Umbilical cord (tissue), 2 donors: Measurements from ENCODE around the gene CENPP. TPM values are rescaled to one million over a fixed set of nuclear protein-coding genes. Genes with fewer than 3 reads are reported as not detected.
A peak's percentile ranks its signal among the peaks of the same experiment; 100 is the strongest.

Experiments used
- DNase-seq: peaks from one replicate; pipeline ENCODE4 v3.0.0-alpha.2; 2015; ENCODE audit warnings: low spot score
- total RNA-seq: library from RNA; depleted of rRNA; stranded (reverse); fragments of >200 nt; gene quantifications from one replicate; pipeline ENCODE4 v1.2.3, GENCODE V29; 2014; ENCODE audit warnings: low replicate concordance; ENCODE audit not compliant: insufficient read depth

CENPP gene
- total RNA-seq, 1 donor from 2014 or later = 8.9 TPM

GRCh38 chr9:92423612-92424011, 97.9 kb downstream of the CENPP start:
- DNase-seq = no peak

DNA sequence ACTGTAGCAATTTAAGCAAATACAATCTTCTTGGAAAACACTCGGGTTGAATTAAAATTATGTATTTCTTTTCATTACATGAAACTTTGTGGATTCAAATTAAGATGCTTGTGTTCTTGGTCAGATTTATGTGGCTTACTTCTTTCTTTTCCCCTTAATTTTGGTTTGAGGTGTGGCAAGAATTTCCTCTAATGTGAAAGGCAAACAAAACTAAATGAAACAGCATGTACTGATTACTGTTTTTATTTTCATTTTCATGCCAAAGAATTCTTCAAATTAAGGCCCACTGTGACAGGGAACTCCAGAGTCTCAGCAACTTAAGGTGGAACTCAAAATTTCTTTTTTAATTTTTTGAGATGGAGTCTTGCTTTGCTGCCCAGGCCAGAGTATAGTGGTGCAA, 98.6 kb downstream of the CENPP start, which contains the start of gene OMD:
OMD (minus strand) TSS at position 132 of the 400 bp plus-strand sequence. CDS start 6,913 bp downstream, outside the sequence.
- no peak for DNase-seq

GRCh38 chr9:92425474-92425873, 99.7 kb downstream of the CENPP start:
- peak; percentile 90 for DNase-seq

DNA sequence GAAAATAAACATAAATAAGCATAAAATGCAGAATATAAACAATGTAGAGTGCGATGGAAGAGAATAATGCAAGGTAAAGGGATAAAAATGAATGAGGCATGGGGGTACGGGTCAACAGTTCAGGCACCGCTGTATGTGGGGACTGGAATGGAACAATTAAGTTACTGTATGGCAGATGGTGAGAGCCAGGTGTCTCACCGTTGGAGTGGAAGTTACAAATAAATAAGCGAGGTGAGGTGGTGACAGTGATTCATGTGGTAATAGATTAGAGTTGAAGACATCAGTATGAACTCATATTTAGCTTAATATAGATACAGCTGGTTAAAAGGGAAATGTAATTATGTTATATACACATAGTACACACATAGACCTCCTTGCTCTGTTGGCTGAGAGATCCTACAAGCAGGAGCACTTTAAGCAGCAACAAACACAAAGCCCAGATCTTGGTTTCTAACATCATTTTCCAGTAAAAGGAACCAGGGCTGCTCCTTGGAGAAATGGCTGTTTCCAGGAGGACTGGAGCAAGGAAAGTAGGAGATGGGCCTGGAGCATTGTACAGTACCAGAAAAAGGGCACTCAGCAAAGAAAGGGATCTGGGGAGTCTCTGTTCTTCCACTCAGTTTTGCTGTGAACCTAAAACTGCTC, 100.9 kb downstream of the CENPP start:
- DNase-seq = no peak

DNA sequence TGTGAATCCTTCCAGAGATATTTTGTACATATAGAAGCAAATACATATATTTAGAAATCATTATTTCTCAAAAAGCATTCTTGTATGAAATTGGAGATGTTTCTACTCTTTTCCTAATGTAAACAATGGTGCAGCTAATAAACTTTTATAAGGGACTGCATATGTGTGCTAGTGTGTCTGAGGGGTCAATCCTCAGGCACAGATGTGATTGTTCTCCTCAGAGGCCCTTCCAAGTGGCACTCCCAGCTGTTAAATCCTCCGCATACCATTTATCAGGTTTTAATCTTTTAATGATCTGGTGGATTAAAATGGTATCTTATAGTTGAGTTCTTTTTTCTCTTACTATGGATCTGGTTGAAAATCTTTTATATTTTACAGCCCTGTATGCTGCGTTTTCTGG, 104.1 kb downstream of the CENPP start:
- DNase-seq = no peak

DNA sequence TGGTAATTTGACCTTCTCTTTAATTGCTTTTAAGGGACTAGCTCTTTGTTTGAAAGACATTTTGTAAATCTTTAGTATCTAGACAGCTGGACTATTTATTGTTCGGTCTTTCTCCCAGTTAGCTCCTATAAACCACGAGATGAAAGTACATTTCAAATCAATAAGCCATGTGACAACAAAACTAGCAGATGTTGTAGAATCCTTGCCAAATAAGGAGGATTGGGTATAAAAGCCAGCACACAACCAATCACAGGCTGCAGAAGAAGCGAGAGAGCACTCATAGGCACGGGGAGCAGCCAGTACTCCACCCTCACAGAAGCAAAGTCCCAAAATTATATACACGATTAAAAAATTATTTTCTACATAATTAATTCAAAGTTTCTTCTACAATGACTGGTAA, 106.6 kb downstream of the CENPP start:
- no peak for DNase-seq

DNA sequence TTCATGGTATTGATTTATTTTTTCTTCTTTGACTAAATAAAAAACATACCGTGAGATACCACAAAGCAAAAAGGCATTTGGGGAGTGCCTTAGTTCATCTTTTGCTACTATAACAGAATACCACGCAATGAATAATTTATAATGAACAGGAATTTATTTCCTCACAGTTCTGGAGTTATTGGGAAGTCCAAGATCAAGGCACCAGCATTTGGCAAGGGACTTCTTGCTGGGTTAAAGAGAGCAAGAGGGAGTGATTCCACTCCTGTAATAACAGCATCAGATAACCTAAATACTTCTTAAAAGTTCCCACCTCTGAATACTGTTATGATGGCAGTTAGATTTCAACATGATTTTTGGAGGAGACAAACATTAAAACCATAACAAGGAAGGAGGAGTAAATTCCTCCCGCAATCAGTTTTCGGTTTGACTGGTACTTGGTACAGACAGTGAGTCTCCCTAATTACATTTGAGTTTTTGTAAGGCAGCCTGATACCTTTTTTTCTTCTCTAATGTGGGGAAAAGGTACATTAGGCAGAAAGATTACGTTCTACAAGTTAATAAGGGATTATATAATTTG, 107.3 kb downstream of the CENPP start:
- DNase-seq = no peak

DNA sequence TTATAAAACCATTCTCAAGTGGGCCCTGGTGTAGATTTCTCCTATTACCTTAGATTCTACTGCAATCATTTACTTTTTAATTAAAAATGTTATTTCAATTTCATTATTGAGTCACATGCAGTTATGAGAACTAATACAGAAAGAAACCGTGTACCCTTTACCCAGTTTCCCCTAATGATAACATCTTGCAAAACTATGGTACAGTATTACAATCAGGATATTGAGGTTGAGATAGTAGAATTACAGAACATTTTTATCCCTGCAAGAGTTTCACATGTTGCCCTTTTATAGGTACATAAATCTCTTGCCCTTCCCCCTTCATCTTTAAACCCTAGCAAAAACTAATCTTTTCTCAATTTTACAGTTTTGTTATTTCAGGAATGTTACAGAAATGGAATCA, 109.5 kb downstream of the CENPP start:
- DNase-seq = no peak

DNA sequence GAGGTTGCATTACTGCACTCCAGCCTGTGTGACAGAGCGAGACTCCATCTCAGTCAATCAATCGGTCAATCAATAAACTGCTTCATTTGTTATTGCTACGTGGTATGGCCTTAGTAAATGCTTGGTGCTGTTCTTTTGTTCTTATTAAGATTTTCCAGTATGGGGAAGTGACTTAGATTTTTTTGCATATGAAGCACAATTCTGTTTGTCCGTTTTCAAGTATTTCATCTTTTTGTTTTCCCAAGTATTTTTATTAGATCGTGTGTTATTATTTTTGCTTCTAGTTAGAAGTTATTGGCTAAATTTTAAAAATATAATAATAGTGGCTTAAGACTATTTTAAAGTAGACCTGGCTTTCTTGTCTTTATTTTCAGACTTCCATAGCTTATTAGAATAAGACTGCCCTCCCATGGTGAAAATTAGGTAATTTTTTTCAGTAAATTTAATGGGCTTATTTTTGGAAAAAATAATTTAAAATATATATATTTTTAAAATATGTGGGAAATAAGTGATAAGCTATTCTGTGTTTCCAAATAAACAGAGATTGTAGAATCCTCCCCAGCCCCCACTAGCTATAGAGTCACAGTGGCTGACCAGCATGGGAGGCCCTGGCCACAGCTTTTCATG, 113.3 kb downstream of the CENPP start:
- DNase-seq = peak; percentile 43

- no peak for DNase-seq
These were observed 114.4 kb downstream of the CENPP start for GRCh38 chr9:92439921-92440750.

DNA sequence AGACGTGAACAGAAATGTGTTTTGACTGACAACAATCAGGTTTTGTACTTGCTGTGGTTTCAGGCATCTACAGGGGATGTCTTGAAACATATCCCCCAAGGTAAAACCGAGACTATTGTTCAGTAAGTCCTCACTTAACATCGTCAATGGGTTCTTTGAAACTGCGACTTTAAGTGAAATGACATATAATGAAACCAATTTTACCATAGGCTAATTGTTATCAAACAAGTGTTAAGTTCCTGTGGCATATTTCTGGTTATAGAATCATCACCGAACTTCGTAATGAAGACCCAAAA, 114.9 kb downstream of the CENPP start:
- DNase-seq = no peak

DNA sequence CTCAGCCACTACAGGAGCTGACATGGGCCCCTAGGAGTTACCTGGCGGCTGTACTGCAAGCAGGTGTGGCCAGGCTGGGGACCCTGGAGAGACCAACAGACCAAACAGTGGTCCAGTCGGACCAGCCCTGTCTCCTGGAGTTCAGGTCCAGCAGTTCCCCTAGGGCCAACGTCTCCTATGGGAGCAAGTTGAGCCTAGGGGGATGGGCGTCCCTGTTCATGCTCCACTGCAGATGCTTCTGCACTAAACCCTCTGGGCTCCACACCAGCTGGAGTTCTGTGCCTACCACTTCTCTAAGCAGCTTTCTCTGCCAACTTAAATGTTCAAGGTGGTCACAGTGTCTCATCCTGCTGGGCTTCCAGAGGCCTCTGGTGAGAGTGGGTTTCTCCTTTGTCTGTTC, 119.1 kb downstream of the CENPP start:
- DNase-seq = no peak

GRCh38 chr9:92446536-92446935, 120.8 kb downstream of the CENPP start:
- no peak for DNase-seq

DNA sequence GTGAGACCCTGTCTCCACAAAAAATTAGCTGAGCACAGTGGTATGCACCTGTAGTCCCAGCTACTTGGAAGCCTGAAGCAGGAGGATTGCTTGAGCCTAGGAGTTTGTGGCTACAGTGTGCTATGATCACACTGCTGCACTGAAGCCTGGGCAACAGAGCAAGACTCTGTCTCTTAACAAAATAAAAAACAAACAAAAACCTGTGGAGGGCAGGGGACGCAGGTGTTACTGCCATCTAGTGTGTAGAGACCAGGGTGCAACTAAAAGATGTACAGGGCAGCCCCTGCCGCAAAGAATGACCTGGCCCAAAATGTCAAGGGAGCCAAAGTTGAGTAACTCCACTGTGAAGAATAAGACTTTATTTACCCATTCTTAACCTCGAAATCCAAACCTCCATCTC, 129.5 kb downstream of the CENPP start:
- DNase-seq = no peak

DNA sequence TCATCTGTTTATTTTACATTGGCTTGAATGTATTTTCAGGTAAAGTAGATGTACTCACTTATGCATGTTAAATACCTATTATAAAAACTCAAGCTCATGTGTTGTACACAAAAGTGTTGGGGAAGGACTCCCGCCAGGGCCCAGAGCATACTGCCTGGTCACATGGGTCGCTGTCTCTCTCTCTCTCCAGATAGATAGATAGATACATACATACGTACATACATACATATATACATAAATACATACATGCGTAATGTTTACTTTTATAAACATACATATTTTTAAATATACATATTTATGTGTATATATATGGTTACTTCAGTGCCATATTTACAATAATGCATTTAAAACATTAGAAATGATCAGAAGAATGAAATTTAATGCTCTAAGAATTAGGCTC, 131.8 kb downstream of the CENPP start:
- DNase-seq = no peak

- no peak for DNase-seq
These were observed 137.6 kb downstream of the CENPP start for GRCh38 chr9:92463387-92463786.

- peak; percentile 60 for DNase-seq
These were observed 138.2 kb downstream of the CENPP start for GRCh38 chr9:92463984-92464383.

GRCh38 chr9:92467041-92467440, 141.3 kb downstream of the CENPP start:
- no peak for DNase-seq

DNA sequence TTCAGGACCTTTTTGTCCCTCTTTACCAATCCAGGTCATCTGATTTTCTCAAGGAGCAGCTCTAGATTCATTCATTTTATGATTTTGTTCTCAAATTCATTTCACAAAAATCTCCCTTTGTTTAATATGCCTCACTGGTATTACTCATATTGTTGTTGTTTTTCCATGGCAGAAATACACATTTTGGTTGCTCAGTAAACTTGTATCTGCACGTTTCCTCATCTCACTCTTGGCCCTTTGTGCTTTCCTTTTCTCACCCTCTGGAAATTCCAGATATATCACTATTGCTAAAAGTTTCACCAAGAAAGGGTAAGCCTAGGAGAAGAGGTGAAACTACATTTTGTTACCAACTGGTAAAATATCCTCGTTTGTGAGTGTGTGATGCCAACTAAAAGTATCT, 141.8 kb downstream of the CENPP start:
- no peak for DNase-seq

GRCh38 chr9:92468206-92468605, 142.5 kb downstream of the CENPP start:
- no peak for DNase-seq

GRCh38 chr9:92474587-92474986, 148.8 kb downstream of the CENPP start:
- no peak for DNase-seq

GRCh38 chr9:92476962-92477361, 151.2 kb downstream of the CENPP start:
- DNase-seq = no peak

- DNase-seq = no peak
These were observed 153.0 kb downstream of the CENPP start for GRCh38 chr9:92478783-92479182.
